Hematopoietic multipotent progenitor cell treated with erythropoietin and hydrocortisone succinate and interleukin-3 and kit ligand, for 6 days (in vitro differentiated cells): ENCODE measurements around the gene XRRA1.
"Not testable (repeated sequence)": the region's sequence is repeated elsewhere in the genome, so short reads cannot be mapped to it uniquely, and the experiment has no call there.

Source experiments
- DNase-seq: peaks from one replicate; pipeline ENCODE4 v3.0.0-alpha.2; 2015

Gene XRRA1

GRCh38 chr11:74948898-74949752, at the start of gene XRRA1, which contains the start of gene SPCS2:
XRRA1 (minus strand) TSS chr11:74949091; CDS start chr11:74940878, 8,213 bp downstream.
SPCS2 (plus strand) TSS chr11:74949266; CDS start chr11:74949286, 20 bp downstream.
- DNase-seq, result peak; percentile 99

- DNase-seq, result no peak
Observed at GRCh38 chr11:74992852-74993251, 44.0 kb upstream of the XRRA1 start.

- DNase-seq, result no peak
Observed at GRCh38 chr11:74990941-74991340, 42.0 kb upstream of the XRRA1 start.

GRCh38 chr11:74990150-74990549, 41.3 kb upstream of the XRRA1 start:
- DNase-seq, result not testable (repeated sequence)

- peak; percentile 44 for DNase-seq
Observed at GRCh38 chr11:74989260-74989638, 40.4 kb upstream of the XRRA1 start.

GRCh38 chr11:74988541-74989259, 39.8 kb upstream of the XRRA1 start, which contains the start of gene NEU3:
NEU3 (plus strand) TSS chr11:74988933; CDS start chr11:74989061, 128 bp downstream.
- peak; percentile 93 for DNase-seq

GRCh38 chr11:74984730-74985129, 35.8 kb upstream of the XRRA1 start:
- no peak for DNase-seq

- DNase-seq, result no peak
Observed at GRCh38 chr11:74984070-74984469, 35.2 kb upstream of the XRRA1 start.

- DNase-seq, result no peak
Observed at GRCh38 chr11:74981888-74982287, 33.0 kb upstream of the XRRA1 start.

- DNase-seq, result no peak
Observed at GRCh38 chr11:74980634-74981033, 31.7 kb upstream of the XRRA1 start.

- DNase-seq, result no peak
Observed at GRCh38 chr11:74978041-74978440, 29.1 kb upstream of the XRRA1 start.

- no peak for DNase-seq
Observed at GRCh38 chr11:74971424-74971823, 22.5 kb upstream of the XRRA1 start.

- DNase-seq, result no peak
Observed at GRCh38 chr11:74970852-74971395, 22.0 kb upstream of the XRRA1 start.

- no peak for DNase-seq
Observed at GRCh38 chr11:74966651-74967050, 17.8 kb upstream of the XRRA1 start.

GRCh38 chr11:74960128-74960527, 11.2 kb upstream of the XRRA1 start:
- DNase-seq, result peak; percentile 33

GRCh38 chr11:74957937-74958629, 9.2 kb upstream of the XRRA1 start:
- no peak for DNase-seq

- DNase-seq, result no peak
Observed at GRCh38 chr11:74956397-74957015, 7.6 kb upstream of the XRRA1 start.

- no peak for DNase-seq
Observed at GRCh38 chr11:74954199-74954598, 5.3 kb upstream of the XRRA1 start.

GRCh38 chr11:74953451-74953850, 4.6 kb upstream of the XRRA1 start:
- no peak for DNase-seq

- DNase-seq, result no peak
Observed at GRCh38 chr11:74952752-74953151, 3.9 kb upstream of the XRRA1 start.

- no peak for DNase-seq
Observed at GRCh38 chr11:74951226-74951625, 2.3 kb upstream of the XRRA1 start.

- no peak for DNase-seq
Observed at GRCh38 chr11:74950374-74950969, 1.6 kb upstream of the XRRA1 start.
